ENCODE results near the gene POP4. TPM values are rescaled to one million over a fixed set of nuclear protein-coding genes. Genes with fewer than 3 reads are reported as not detected.
A peak's percentile ranks its signal among the peaks of the same experiment; 100 is the strongest.

Gene POP4
- total RNA-seq, 2 experiments from 2014 or later = 102 to 103 TPM

DNA sequence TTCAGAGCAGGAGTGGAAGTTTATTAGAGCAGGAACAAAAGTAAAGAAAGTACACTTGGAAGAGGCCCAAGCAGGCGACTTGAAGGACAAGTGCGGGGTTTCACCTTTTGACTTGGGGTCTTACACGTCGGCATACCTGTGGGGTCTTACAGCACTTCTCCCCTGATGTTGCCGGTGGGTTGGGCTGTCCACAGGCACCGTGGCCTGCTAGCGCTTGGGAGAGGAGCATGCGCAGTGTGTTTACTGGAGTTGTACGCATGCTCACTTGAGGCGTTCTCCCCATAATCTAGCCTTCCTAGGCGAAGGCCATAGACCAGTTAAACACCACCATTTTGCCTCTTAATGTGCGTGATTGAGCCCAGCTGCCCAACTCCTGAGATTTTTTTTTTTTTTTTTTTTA lies 34.1 kb downstream of the POP4 start:
- Mint-ChIP-seq H3K27ac (no peak overlapping the region), H3K36me3 (no peaks in the 10 kb centered on the region), H3K4me3 (no peak overlapping the region), H3K9me3 (no peaks in the 10 kb centered on the region), H3K4me1 (ENCODE audit: low read depth) (peaks cover under 1% of the 10 kb centered on the region), H3K27me3 (no peaks in the 10 kb centered on the region)
- intact Hi-C loops (cut with micrococcal nuclease) = no loop called here
- ChIA-PET CTCF (no interaction called here), POLR2A (no interaction called here)
- no peak for DNase-seq

DNA sequence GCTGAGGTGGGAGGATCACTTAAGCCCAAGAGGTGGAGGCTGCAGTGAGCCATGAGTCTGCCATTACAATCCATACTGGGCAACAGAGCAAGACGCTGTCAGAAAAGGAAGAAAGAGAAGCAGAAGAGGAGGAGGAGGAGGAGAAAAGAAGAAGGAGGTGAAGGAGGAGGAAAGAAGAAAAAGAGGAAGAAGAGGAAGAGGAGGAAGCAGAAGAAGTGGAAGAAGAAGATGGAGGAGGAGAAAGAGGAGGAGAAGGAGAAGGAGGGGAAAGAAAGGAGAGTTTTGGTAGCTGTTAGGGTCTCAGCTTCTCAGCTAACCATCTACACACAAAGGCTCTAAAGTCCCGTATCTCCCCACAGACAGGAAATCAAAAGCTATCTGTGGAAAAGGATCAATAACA lies 35.5 kb downstream of the POP4 start:
- POLR2A ChIA-PET = no interaction called here
- intact Hi-C loops (cut with micrococcal nuclease) = no loop called here
- no peak overlapping the region for H3K27ac Mint-ChIP-seq
- no peaks in the 10 kb centered on the region for H3K27me3 Mint-ChIP-seq
- H3K9me3 Mint-ChIP-seq = no peaks in the 10 kb centered on the region
- peaks cover 13% of the 10 kb centered on the region for H3K4me1 Mint-ChIP-seq (ENCODE audit: low read depth)
- CTCF ChIA-PET = no interaction called here
- no peaks in the 10 kb centered on the region for H3K36me3 Mint-ChIP-seq
- H3K4me3 Mint-ChIP-seq = no peak overlapping the region
- no peak for DNase-seq

DNA sequence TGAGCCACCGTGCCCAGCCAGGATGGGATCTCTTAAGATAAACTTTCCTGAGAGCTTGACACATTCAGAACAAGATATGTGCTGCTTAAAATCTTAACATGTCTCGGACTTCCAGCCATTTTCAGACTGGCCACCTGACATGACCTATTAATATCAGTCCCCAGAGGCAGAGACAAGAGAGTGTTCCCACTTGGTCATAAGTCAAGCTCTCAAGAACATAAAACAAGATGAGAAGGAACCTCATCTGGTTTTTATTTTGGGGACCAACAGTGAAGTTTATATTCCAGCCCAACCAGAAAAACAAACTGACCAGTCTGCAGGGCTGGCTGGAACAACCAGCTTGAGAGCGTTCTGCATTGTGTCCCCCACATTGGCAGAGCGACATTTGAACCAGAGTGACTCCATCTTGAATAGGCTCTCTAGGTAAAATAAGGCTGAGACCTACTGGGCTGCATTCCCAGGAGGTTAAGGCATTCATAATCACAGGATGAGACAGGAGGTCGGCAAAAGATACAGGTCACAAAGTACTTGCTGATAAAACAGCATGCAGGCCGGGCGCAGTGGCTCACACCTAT lies 37.4 kb downstream of the POP4 start:
- Mint-ChIP-seq H3K27me3 (no peaks in the 10 kb centered on the region), H3K27ac (no peak overlapping the region), H3K36me3 (no peaks in the 10 kb centered on the region), H3K4me1 (ENCODE audit: low read depth) (peaks cover 13% of the 10 kb centered on the region), H3K4me3 (no peak overlapping the region), H3K9me3 (no peaks in the 10 kb centered on the region)
- DNase-seq = no peak
- CTCF ChIA-PET = no interaction called here
- POLR2A ChIA-PET = no interaction called here
- intact Hi-C loops (cut with micrococcal nuclease) = no loop called here

DNA sequence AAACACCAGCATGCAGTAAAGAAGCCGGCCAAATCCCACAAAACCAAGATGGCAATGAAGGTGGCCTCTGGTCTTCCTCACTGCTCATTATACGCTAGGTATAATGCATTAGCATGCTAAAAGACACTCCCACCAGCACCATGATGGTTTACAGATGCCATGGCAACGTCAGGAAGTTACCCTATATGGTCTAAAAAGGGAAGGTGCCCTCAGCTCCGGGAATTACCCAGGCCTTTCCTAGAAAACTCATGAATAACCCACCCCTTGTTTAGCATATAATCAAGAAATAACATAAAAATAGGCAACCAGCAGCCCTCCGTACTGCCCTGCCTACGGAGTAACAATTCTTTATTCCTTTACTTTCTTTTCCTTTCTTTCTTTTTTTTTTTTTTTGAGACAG lies 38.1 kb downstream of the POP4 start:
- POLR2A ChIA-PET = no interaction called here
- no peak overlapping the region for H3K4me3 Mint-ChIP-seq
- no peak for DNase-seq
- intact Hi-C loops (cut with micrococcal nuclease) = no loop called here
- H3K36me3 Mint-ChIP-seq = no peaks in the 10 kb centered on the region
- no peaks in the 10 kb centered on the region for H3K9me3 Mint-ChIP-seq
- no peaks in the 10 kb centered on the region for H3K27me3 Mint-ChIP-seq
- CTCF ChIA-PET = no interaction called here
- peaks cover 13% of the 10 kb centered on the region for H3K4me1 Mint-ChIP-seq (ENCODE audit: low read depth)
- no peak overlapping the region for H3K27ac Mint-ChIP-seq

DNA sequence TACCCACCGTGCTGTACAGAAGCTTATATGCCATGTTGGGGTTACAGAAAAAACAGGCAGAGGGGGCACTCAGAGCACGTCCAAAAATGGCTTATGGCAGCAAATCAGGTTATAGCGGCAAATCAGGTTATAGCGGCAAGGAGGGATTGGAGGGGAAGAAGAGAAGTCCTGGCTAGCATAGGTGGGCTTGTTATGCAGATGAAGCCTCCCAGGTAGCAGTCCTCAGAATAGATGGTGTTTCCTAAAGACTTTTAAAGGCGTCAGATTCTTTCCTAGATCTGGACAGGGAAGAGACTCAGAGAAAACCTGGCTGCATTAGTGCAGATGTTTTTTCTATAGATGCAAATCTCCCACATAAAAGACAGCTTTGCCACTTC lies 39.4 kb downstream of the POP4 start:
- H3K27ac Mint-ChIP-seq = no peak overlapping the region
- no peaks in the 10 kb centered on the region for H3K36me3 Mint-ChIP-seq
- ChIA-PET POLR2A (interaction anchor here (1.3 kb wide), 1 partner anchor 27 kb away, joined by 3 read pairs; no protein-coding TSS in a partner anchor), CTCF (interaction anchor here (0.7 kb wide), 1 partner anchor 26 kb away, joined by 3 read pairs; no protein-coding TSS in a partner anchor)
- DNase-seq = no peak
- no peak overlapping the region for H3K4me3 Mint-ChIP-seq
- H3K4me1 Mint-ChIP-seq (ENCODE audit: low read depth) = peaks cover 13% of the 10 kb centered on the region
- no peaks in the 10 kb centered on the region for H3K27me3 Mint-ChIP-seq
- no peaks in the 10 kb centered on the region for H3K9me3 Mint-ChIP-seq
- intact Hi-C loops (cut with micrococcal nuclease) = no loop called here

DNA sequence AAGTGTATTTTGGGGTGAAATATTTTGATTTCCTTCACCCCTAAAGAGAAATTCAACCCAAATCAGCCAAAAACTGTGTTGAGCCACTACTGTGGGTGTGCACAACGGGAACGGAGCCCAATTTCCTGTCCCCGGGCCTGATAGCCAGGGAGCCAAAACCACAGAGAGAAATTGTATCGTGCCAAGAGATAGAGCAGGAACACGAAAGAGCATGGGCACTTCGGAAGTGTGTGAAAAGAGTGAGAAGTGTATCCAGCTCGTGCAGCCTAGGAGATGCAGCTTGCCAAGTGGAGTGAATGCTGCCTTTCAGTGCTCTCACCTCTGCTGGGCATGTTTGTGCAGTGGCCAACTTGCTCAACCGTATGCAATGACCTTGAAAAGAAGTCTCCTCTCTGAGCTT lies 39.8 kb downstream of the POP4 start:
- Mint-ChIP-seq H3K4me3 (peak overlapping the region; percentile 21), H3K27me3 (no peaks in the 10 kb centered on the region), H3K9me3 (no peaks in the 10 kb centered on the region), H3K36me3 (no peaks in the 10 kb centered on the region), H3K27ac (no peak overlapping the region), H3K4me1 (ENCODE audit: low read depth) (peaks cover 13% of the 10 kb centered on the region)
- intact Hi-C loops (cut with micrococcal nuclease) = no loop called here
- ChIA-PET CTCF (no interaction called here), POLR2A (interaction anchor here (1.3 kb wide), 1 partner anchor 27 kb away, joined by 3 read pairs; no protein-coding TSS in a partner anchor)
- DNase-seq = no peak

DNA sequence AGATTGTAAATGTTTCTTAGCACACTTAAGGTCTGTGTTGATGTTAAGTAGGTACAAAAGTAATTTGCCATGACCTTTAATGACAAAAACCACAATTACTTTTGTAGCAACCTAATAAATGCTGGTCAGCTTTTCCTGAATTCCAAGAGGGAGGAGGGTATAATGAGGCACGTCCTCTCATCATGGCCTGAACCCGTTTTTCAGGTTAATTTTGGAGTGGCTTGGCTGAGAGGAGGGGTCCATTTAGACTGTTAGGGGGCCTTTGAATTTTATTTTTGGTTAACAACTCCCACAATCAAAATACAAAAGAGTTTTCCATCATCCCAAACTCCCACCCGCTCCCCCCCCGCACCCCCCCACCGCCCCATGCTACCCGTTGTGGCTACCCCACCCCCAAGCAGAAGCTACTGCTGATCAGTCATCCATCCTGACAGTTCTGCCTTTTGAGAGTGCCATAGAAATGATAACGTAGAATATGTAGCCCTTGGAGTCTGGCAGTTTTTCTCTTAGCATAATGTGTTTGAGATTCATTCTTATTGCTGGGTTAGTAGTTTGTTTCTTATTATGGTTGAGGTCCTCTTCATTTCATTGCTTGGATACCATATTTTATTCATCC lies 44.8 kb downstream of the POP4 start:
- Mint-ChIP-seq H3K27ac (no peak overlapping the region), H3K36me3 (no peaks in the 10 kb centered on the region), H3K27me3 (no peaks in the 10 kb centered on the region), H3K4me3 (no peak overlapping the region), H3K4me1 (ENCODE audit: low read depth) (peaks cover 9% of the 10 kb centered on the region), H3K9me3 (no peaks in the 10 kb centered on the region)
- intact Hi-C loops (cut with micrococcal nuclease) = no loop called here
- ChIA-PET CTCF (no interaction called here), POLR2A (no interaction called here)
- no peak for DNase-seq

DNA sequence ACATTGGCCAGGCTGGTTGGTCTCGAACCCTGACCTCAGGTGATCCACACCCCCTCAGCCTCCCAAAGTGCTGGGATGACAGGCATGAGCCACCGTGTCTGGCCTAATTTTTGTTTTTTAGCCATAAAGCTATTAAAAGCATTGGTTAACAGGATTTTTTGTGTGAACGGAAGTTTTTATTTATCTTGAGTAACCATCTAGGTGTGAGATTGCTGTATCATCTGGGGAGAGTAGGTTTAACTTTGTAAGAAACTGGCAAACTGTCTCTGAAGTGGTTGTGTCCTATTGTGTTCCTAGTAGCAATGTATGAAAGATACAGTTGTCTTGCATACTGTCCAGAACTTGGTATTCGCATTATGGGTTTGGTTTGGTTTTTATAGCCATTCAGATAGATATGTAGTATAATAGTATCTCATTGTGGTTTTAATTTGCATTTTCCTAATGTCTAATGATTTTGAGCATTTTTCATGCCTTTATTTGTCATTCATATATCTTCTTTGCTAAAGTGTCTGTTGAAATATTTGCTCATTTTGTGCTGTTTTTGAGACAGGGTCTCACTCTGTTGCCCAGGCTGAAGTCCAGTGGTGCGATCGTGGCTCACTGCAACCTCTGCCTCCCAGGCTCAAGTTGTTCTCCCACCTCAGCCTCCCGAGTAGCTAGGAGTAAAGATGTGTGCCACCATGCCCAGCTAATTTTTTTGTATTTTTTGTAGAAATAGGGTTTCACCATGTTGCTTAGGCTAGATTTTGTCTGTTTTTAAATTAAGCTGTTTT lies 45.7 kb downstream of the POP4 start:
- no peak for DNase-seq
- Mint-ChIP-seq H3K4me3 (no peak overlapping the region), H3K27ac (no peak overlapping the region), H3K27me3 (no peaks in the 10 kb centered on the region), H3K9me3 (no peaks in the 10 kb centered on the region), H3K4me1 (ENCODE audit: low read depth) (peaks cover 3% of the 10 kb centered on the region), H3K36me3 (no peaks in the 10 kb centered on the region)
- intact Hi-C loops (cut with micrococcal nuclease) = no loop called here
- ChIA-PET POLR2A (no interaction called here), CTCF (interaction anchor here (1.1 kb wide), 1 partner anchor 65 kb away, joined by 4 read pairs; no protein-coding TSS in a partner anchor)

DNA sequence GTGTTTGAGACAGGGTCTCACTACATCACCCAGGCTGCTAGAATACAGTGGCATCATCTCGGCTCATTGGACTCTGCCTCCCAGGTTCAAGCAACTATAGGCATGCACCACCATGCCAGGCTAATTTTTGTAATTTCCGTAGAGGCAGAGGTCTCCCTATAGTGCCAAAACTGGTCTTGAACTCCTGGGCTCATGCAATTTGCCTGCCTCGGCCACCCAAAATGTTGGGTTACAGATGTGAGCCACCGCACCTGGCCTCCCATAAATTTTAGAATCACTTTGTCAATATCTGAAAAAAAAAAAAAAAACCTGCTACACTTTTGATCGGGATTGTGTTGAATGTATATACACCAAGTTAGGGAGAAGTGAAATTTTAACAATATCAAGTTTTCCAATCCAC lies 47.3 kb downstream of the POP4 start:
- intact Hi-C loops (cut with micrococcal nuclease) = no loop called here
- no peak for DNase-seq
- ChIA-PET POLR2A (no interaction called here), CTCF (no interaction called here)
- no peak overlapping the region for H3K27ac Mint-ChIP-seq
- no peaks in the 10 kb centered on the region for H3K27me3 Mint-ChIP-seq
- H3K4me1 Mint-ChIP-seq (ENCODE audit: low read depth) = peaks cover 3% of the 10 kb centered on the region
- H3K9me3 Mint-ChIP-seq = no peaks in the 10 kb centered on the region
- peaks cover 2% of the 10 kb centered on the region for H3K36me3 Mint-ChIP-seq
- H3K4me3 Mint-ChIP-seq = no peak overlapping the region

DNA sequence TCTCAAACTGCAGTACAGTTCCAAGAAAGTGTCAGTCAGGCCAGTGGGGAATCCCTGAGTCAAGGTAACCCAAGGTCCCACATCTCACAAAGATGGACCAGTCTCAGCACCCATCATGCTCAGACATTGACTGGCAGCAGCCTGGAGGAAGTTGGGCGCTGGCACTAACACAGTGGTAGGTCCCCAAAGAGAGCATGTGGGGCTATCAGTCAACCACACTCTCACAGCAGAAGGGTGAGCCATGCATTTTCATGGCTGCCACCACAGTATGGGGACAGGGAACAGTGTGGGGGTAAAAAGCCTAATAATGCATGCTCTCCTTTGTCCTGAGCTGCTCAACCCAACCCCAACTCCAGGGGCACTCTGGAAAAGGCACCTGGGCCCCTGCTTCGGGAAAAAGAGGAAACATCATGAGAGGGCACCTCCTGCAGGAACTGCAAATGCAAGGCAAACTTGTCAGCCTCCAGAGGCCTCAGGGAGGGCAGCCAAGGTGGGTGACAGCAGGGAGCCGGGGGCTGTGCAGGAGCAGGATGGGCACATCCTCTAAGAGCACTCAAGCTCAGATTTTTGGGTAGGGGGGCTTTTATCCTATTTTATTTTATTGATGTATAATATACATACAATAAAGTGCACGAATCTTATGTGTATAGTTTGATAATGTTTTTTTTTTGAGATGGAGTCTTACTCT lies 49.7 kb downstream of the POP4 start:
- ChIA-PET CTCF (no interaction called here), POLR2A (no interaction called here)
- H3K36me3 Mint-ChIP-seq = peaks cover 2% of the 10 kb centered on the region

DNA sequence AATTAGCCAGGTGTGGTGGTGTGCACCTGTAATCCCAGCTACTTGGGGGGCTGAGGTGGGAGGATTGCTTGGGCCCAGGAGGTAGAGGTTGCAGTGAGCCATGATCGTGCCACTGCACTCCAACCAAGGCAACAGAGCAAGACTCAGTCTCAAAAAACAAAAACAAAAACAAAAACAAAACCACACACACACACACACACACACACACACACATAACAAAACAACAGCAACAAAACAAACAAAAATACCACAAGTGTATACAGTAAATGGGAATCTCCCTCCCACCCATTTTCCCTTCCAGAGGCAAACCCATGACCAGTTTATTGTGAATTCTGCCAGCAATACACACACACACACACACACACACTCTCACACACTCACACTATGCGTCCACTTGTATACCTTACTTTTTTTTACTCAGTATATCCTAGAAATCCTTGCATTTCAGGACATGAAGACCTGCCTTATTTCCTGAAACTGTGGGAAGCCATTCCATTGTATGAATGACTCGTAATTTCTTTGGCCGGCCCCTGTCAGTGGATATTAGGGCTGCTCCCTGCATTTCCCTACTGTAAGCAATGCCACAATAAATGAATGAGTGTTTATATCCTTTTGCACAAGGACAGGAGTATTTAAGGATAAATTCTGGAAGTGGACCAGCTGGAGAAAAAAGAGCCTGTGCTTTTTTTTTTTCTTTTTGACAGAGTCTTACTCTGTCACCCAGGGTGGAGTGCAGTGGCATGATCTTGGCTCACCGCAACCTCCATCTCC lies 52.3 kb downstream of the POP4 start:
- POLR2A ChIA-PET = no interaction called here
- CTCF ChIA-PET = no interaction called here
- peaks cover 21% of the 10 kb centered on the region for H3K4me1 Mint-ChIP-seq (ENCODE audit: low read depth)
- H3K27ac Mint-ChIP-seq = no peak overlapping the region
- H3K36me3 Mint-ChIP-seq = peaks cover 2% of the 10 kb centered on the region
- no peak for DNase-seq
- H3K4me3 Mint-ChIP-seq = no peak overlapping the region
- intact Hi-C loops (cut with micrococcal nuclease) = no loop called here
- no peaks in the 10 kb centered on the region for H3K27me3 Mint-ChIP-seq
- H3K9me3 Mint-ChIP-seq = no peaks in the 10 kb centered on the region

More for the DNA sequence above, 49.7 kb downstream of the POP4 start:
- H3K9me3 Mint-ChIP-seq = no peaks in the 10 kb centered on the region
- H3K4me1 Mint-ChIP-seq (ENCODE audit: low read depth) = peaks cover 5% of the 10 kb centered on the region
- H3K4me3 Mint-ChIP-seq = no peak overlapping the region
- H3K27ac Mint-ChIP-seq = no peak overlapping the region
- no peaks in the 10 kb centered on the region for H3K27me3 Mint-ChIP-seq
- no peak for DNase-seq
- intact Hi-C loops (cut with micrococcal nuclease) = no loop called here

DNA sequence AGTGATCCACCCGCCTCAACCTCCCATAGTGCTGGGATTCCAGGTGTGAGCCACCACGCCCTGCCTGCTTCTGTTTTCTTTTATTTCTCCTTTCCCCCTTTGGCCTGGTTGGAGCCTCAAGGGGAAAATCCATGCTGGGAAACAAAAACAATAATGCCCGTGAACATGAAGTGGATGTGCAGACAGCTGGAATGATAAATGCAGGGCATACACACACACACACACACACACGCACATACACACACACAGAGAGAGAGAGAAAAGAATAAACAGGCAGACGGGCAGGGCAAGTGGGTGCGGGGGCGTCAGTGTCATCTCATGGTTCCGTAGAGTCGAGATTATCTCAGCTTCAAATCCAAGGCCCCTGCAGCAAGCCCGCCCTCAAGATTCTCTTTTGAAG lies 54.8 kb downstream of the POP4 start:
- POLR2A ChIA-PET = interaction anchor here (2.2 kb wide), 1 partner anchor 55 kb away, joined by 6 read pairs; the partner anchor contains the start of gene POP4

More for the DNA sequence above, 54.8 kb downstream of the POP4 start:
- Mint-ChIP-seq H3K27me3 (no peaks in the 10 kb centered on the region), H3K36me3 (peaks cover 2% of the 10 kb centered on the region), H3K27ac (no peak overlapping the region), H3K9me3 (no peaks in the 10 kb centered on the region), H3K4me1 (ENCODE audit: low read depth) (peaks cover 31% of the 10 kb centered on the region), H3K4me3 (no peak overlapping the region)
- DNase-seq = peak; percentile 54
- intact Hi-C loops (cut with micrococcal nuclease) = no loop called here
- CTCF ChIA-PET = interaction anchor here (1.0 to 3.7 kb wide), 5 partner anchors 12 to 133 kb away, joined by 4 to 20 read pairs (median 9); no protein-coding TSS in a partner anchor

Measured in activated CD4-positive, alpha-beta memory T cell treated with anti-CD3 and anti-CD28 coated beads for 36 hours (primary cell).